OCI-LY3 (cell line): ENCODE results near the gene NACAD.
"Not testable (repeated sequence)": the region's sequence is repeated elsewhere in the genome, so short reads cannot be mapped to it uniquely, and the experiment has no call there.

ENCODE experiments used
- H2AFZ ChIP-seq: fragments of 200-600, 300-600 bp; shearing (Covaris generic); 2 replicates; pipeline ENCODE4 v1.6.0; 2014; ENCODE audit warnings: antibody characterized with exemption, low read depth, low read length
- H3K27ac ChIP-seq: fragments of 200-600, 300-600 bp; sonication (generic); 2 replicates; pipeline ENCODE4 v1.5.1; 2014; ENCODE audit warnings: mild to moderate bottlenecking, low read length, moderate library complexity, mixed read lengths
- H3K27me3 ChIP-seq: fragments of 200-600, 300-600 bp; sonication (generic); 2 replicates; pipeline ENCODE4 v1.6.1; 2014; ENCODE audit warnings: low read depth, low read length, mixed read lengths
- H3K36me3 ChIP-seq: fragments of 200-600, 300-600 bp; sonication (generic); replicated peaks from 2 replicates; pipeline ENCODE3; 2014; ENCODE audit warnings: low read depth, low read length, mixed read lengths
- H3K4me1 ChIP-seq: fragments of 300-600, 200-600 bp; sonication (generic); 2 replicates; pipeline ENCODE4 v1.6.1; 2014; ENCODE audit warnings: low read length, mixed read lengths
- H3K4me2 ChIP-seq: fragments of 200-600, 300-600 bp; sonication (generic); 2 replicates; pipeline ENCODE4 v1.6.1; 2014; ENCODE audit warnings: low read length, mixed read lengths
- H3K4me3 ChIP-seq: fragments of 300-600, 200-600 bp; sonication (generic); 2 replicates; pipeline ENCODE4 v1.5.1; 2014; ENCODE audit warnings: antibody characterized with exemption, mild to moderate bottlenecking, low read length, moderate library complexity
- H3K79me2 ChIP-seq: fragments of 300-600, 200-600 bp; shearing (Covaris generic); 2 replicates; pipeline ENCODE4 v1.6.1; 2014; ENCODE audit warnings: mild to moderate bottlenecking, low read length, mixed read lengths
- H3K9ac ChIP-seq: fragments of 300-600, 200-600 bp; shearing (Covaris generic); 2 replicates; pipeline ENCODE4 v1.6.0; 2014; ENCODE audit warnings: mild to moderate bottlenecking, low read length, moderate library complexity
- H3K9me3 ChIP-seq: fragments of 200-600, 300-600 bp; shearing (Covaris generic); 2 replicates; pipeline ENCODE4 v1.6.1; 2014; ENCODE audit warnings: low read length, mixed read lengths; ENCODE audit not compliant: insufficient read depth
- H4K20me1 ChIP-seq: fragments of 200-600, 300-600 bp; sonication (generic); 2 replicates; pipeline ENCODE4 v1.6.1; 2016; ENCODE audit warnings: low read length, mixed read lengths; ENCODE audit not compliant: insufficient read depth
- CTCF ChIP-seq: fragments of 200-600, 300-600 bp; sonication (generic); IDR thresholded peaks from 2 replicates; pipeline ENCODE4 v1.5.1; 2014; ENCODE audit warnings: antibody characterized with exemption, low read length, low read depth
- EZH2phosphoT487 ChIP-seq: fragments of 200-600 bp; shearing (Covaris generic); IDR thresholded peaks from 2 replicates; pipeline ENCODE4 v1.6.1; 2018; ENCODE audit warnings: antibody characterized with exemption, mixed run types, low read depth

NACAD gene

GRCh38 chr7:45116048-45116447 lies 27.3 kb upstream of the NACAD start:
- H3K36me3 ChIP-seq = no peaks in the 10 kb centered on the region
- TF ChIP-seq CTCF (no peak), EZH2phosphoT487 (no peak)
- H2AFZ ChIP-seq = no peak overlapping the region
- H3K9me3 ChIP-seq = no peaks in the 10 kb centered on the region
- no peaks in the 10 kb centered on the region for H4K20me1 ChIP-seq
- no peak overlapping the region for H3K9ac ChIP-seq
- peaks cover 11% of the 10 kb centered on the region for H3K79me2 ChIP-seq
- H3K27me3 ChIP-seq = no peaks in the 10 kb centered on the region
- no peak overlapping the region for H3K27ac ChIP-seq
- H3K4me1 ChIP-seq = peaks cover 17% of the 10 kb centered on the region
- no peak overlapping the region for H3K4me2 ChIP-seq
- H3K4me3 ChIP-seq = no peak overlapping the region

- Histone ChIP-seq H3K9me3 (no peaks in the 10 kb centered on the region), H4K20me1 (no peaks in the 10 kb centered on the region; the same call in 1 of the 2 replicates), H3K79me2 (peaks cover 22% of the 10 kb centered on the region), H3K9ac (peak overlapping the region; percentile 10; the same call in 1 of the 2 replicates), H3K4me1 (peaks cover 24% of the 10 kb centered on the region), H3K27ac (peak overlapping the region; percentile 25), H3K4me2 (peak overlapping the region; percentile 39), H3K27me3 (no peaks in the 10 kb centered on the region), H3K4me3 (no peak overlapping the region), H2AFZ (peak overlapping the region; percentile 29; the same call in 1 of the 2 replicates), H3K36me3 (peaks cover 3% of the 10 kb centered on the region)
- no peak for TF ChIP-seq CTCF
- TF ChIP-seq EZH2phosphoT487 = no peak
Measured at GRCh38 chr7:45114926-45115325, 26.2 kb upstream of the NACAD start.

GRCh38 chr7:45114257-45114656 lies 25.5 kb upstream of the NACAD start:
- not testable (repeated sequence) for H3K9ac ChIP-seq, H3K27ac ChIP-seq, H4K20me1 ChIP-seq, H3K36me3 ChIP-seq, H3K9me3 ChIP-seq, H3K27me3 ChIP-seq, H3K4me3 ChIP-seq
- Histone ChIP-seq H3K79me2 (peaks cover 29% of the 10 kb centered on the region), H2AFZ (peak overlapping the region; percentile 29; the same call in 1 of the 2 replicates), H3K4me2 (peak overlapping the region; percentile 39; the same call in 1 of the 2 replicates), H3K4me1 (peaks cover 25% of the 10 kb centered on the region)

GRCh38 chr7:45112648-45113047 lies 23.9 kb upstream of the NACAD start:
- peak overlapping the region; percentile 85; the same call in 1 of the 2 replicates for H3K9ac ChIP-seq
- H3K4me1 ChIP-seq = peaks cover 25% of the 10 kb centered on the region
- H3K36me3 ChIP-seq = peaks cover 23% of the 10 kb centered on the region
- H3K4me2 ChIP-seq = peak overlapping the region; percentile 66
- H3K27ac ChIP-seq = peak overlapping the region; percentile 84; the same call in 1 of the 2 replicates
- peaks cover 45% of the 10 kb centered on the region for H3K79me2 ChIP-seq
- H4K20me1 ChIP-seq = peaks cover 6% of the 10 kb centered on the region; the same call in 1 of the 2 replicates
- TF ChIP-seq CTCF (no peak), EZH2phosphoT487 (no peak)
- peak overlapping the region; percentile 89 for H3K4me3 ChIP-seq
- H2AFZ ChIP-seq = no peak overlapping the region
- no peaks in the 10 kb centered on the region for H3K27me3 ChIP-seq
- no peaks in the 10 kb centered on the region for H3K9me3 ChIP-seq
